Progenitor cell of endocrine pancreas (in vitro differentiated cells): ENCODE results near the gene CPED1. TPM values are rescaled to one million over a fixed set of nuclear protein-coding genes. Genes with fewer than 3 reads are reported as not detected.
"Not testable (repeated sequence)": the region's sequence is repeated elsewhere in the genome, so short reads cannot be mapped to it uniquely, and the experiment has no call there.

Experiments
- DNase-seq: peaks from one replicate; pipeline ENCODE4 v3.0.0; 2021; ENCODE audit warnings: low spot score; ENCODE audit not compliant: unreplicated experiment
- H3K27ac Mint-ChIP-seq: 2 replicates; pipeline ENCODE4 v1.8.0; 2021; ENCODE audit warnings: mild to moderate bottlenecking, moderate library complexity, mixed read lengths
- H3K27me3 Mint-ChIP-seq: 2 replicates; pipeline ENCODE4 v1.8.0; 2021; ENCODE audit warnings: mixed read lengths
- H3K36me3 Mint-ChIP-seq: 2 replicates; pipeline ENCODE4 v1.8.0; 2022; ENCODE audit warnings: mixed read lengths; ENCODE audit not compliant: insufficient read depth
- H3K4me1 Mint-ChIP-seq: 2 replicates; pipeline ENCODE4 v1.8.0; 2021; ENCODE audit warnings: low read depth, mixed read lengths
- H3K4me3 Mint-ChIP-seq: 2 replicates; pipeline ENCODE4 v1.8.0; 2021; ENCODE audit warnings: low read depth, mild to moderate bottlenecking, moderate library complexity, mixed read lengths
- H3K9me3 Mint-ChIP-seq: 2 replicates; pipeline ENCODE4 v1.8.0; 2021; ENCODE audit warnings: low read depth, mixed read lengths
- total RNA-seq: library from RNA; stranded (reverse); gene quantifications from 2 replicates; pipeline ENCODE4 v1.2.1, GENCODE V29; 2021
- TF ChIP-seq, protein P1 (sequence below): fragments of 200-600 bp; sonication (generic); IDR thresholded peaks from one replicate; pipeline ENCODE4 v1.5.0; 2021; ENCODE audit warnings: antibody characterized with exemption, mild to moderate bottlenecking; ENCODE audit not compliant: unreplicated experiment

The CPED1 gene
- total RNA-seq, 1 donor from 2014 or later = 1.1 TPM

DNA sequence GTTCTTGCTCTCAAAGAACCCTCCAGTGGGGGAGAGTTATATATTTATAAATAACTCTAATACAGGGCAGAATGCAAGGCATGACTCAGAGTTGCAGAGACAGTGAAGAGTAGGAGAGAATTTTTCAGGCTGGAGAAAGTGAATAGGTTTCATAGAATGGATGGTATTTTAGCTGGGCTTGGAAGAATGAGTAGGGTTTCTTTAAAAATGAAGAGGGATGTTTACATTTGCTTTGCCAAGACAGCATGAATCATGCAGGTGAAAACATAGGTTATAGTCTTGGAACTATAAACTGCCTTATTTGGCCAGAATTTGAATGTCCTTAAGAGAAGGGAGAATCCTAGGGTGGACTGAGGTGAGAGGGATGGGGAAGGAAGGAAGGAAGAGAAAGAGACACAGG lies 124.8 kb downstream of the CPED1 start:
- Mint-ChIP-seq H3K27ac (no peak overlapping the region), H3K9me3 (no peaks in the 10 kb centered on the region), H3K36me3 (no peaks in the 10 kb centered on the region), H3K4me1 (no peaks in the 10 kb centered on the region), H3K4me3 (no peak overlapping the region), H3K27me3 (no peaks in the 10 kb centered on the region)
- TF ChIP-seq, protein P1, sequence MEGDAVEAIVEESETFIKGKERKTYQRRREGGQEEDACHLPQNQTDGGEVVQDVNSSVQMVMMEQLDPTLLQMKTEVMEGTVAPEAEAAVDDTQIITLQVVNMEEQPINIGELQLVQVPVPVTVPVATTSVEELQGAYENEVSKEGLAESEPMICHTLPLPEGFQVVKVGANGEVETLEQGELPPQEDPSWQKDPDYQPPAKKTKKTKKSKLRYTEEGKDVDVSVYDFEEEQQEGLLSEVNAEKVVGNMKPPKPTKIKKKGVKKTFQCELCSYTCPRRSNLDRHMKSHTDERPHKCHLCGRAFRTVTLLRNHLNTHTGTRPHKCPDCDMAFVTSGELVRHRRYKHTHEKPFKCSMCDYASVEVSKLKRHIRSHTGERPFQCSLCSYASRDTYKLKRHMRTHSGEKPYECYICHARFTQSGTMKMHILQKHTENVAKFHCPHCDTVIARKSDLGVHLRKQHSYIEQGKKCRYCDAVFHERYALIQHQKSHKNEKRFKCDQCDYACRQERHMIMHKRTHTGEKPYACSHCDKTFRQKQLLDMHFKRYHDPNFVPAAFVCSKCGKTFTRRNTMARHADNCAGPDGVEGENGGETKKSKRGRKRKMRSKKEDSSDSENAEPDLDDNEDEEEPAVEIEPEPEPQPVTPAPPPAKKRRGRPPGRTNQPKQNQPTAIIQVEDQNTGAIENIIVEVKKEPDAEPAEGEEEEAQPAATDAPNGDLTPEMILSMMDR = no peak
- DNase-seq = no peak

DNA sequence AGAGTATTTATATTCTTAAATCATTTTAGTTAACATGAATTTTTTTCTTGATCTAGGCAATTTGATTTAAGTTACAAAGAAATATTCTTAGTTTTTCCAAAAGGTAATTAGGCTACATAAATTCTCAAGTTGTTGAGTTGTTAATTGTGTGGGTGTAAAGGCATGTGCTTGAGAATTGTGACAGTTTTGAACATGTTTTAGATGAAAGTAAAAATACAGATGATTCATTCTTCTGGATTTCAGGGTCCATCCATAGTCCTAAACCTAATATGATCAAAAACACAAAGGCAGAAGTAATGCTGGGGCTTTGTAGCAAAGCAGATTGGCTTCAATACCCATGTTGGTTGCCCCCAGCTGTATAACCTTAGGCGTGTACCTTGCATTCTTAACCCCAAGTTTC lies 127.9 kb downstream of the CPED1 start:
- H3K27ac Mint-ChIP-seq = no peak overlapping the region
- no peak overlapping the region for H3K4me3 Mint-ChIP-seq
- H3K4me1 Mint-ChIP-seq = no peaks in the 10 kb centered on the region
- H3K36me3 Mint-ChIP-seq = no peaks in the 10 kb centered on the region
- no peaks in the 10 kb centered on the region for H3K27me3 Mint-ChIP-seq
- H3K9me3 Mint-ChIP-seq = peaks cover 3% of the 10 kb centered on the region
- TF ChIP-seq, protein P1 = no peak
- DNase-seq = no peak

DNA sequence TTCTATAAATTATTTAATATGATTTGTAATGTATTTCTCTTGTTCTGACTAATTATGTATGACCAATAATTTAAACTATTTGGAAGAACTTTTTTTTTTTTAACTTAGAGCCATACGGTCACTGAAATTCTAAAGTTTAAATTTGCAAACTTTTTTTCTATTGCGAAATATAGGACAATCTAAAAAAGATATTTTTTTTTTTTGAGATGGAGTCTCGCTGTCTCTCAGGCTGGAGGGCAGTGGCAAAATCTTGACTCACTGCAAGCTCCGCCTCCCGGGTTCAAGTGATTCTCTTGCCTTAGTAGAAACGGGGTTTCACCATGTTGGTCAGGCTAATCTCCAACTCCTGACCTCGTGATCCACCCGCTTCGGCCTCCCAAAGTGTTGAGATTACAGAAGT lies 130.5 kb downstream of the CPED1 start:
- H3K9me3 Mint-ChIP-seq = peaks cover 3% of the 10 kb centered on the region
- no peak overlapping the region for H3K27ac Mint-ChIP-seq
- no peak overlapping the region for H3K4me3 Mint-ChIP-seq
- no peaks in the 10 kb centered on the region for H3K27me3 Mint-ChIP-seq
- H3K4me1 Mint-ChIP-seq = no peaks in the 10 kb centered on the region
- H3K36me3 Mint-ChIP-seq = no peaks in the 10 kb centered on the region
- TF ChIP-seq, protein P1 = no peak
- DNase-seq = no peak

DNA sequence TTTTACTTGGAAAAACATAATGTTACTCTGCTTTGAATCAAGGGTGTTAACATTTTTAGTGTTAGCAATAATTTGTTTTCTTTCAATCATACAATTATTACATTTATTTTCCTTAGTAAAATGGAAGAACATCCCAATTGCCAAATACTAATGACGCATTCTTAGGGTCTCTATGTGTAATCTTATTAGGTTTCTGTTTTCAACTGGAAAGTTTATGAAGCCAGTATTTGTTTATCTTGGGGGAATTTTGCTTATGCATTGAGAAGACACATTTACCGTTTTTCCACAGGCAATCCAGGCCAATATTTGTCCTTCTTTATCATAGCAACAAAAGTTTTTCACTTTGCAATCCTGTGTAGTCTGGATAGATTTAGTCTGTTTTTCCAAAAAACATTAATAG lies 134.5 kb downstream of the CPED1 start:
- no peak for DNase-seq
- H3K27ac Mint-ChIP-seq = no peak overlapping the region
- TF ChIP-seq, protein P1 = no peak
- no peaks in the 10 kb centered on the region for H3K27me3 Mint-ChIP-seq
- no peaks in the 10 kb centered on the region for H3K36me3 Mint-ChIP-seq
- H3K4me3 Mint-ChIP-seq = no peak overlapping the region
- no peaks in the 10 kb centered on the region for H3K4me1 Mint-ChIP-seq
- H3K9me3 Mint-ChIP-seq = peaks cover 3% of the 10 kb centered on the region

DNA sequence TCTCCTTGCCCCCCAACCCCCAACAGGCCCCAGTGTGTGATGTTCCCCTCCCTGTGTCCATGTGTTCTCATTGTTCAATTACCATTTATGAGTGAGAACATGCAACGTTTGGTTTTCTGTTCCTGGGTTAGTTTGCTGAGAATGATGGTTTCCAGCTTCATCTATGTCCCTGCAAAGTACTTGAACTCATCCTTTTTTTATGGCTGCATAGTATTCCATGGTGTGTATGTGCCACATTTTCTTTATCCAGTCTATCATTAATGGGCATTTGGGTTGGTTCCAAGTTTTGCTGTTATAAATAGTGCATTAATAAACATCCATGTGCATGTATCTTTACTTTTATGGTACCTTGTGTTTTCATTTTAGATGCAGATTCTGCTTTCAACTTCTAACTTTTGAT lies 136.9 kb downstream of the CPED1 start:
- not testable (repeated sequence) for H3K4me1 Mint-ChIP-seq, H3K9me3 Mint-ChIP-seq, H3K4me3 Mint-ChIP-seq, H3K27me3 Mint-ChIP-seq, H3K36me3 Mint-ChIP-seq, H3K27ac Mint-ChIP-seq, DNase-seq

DNA sequence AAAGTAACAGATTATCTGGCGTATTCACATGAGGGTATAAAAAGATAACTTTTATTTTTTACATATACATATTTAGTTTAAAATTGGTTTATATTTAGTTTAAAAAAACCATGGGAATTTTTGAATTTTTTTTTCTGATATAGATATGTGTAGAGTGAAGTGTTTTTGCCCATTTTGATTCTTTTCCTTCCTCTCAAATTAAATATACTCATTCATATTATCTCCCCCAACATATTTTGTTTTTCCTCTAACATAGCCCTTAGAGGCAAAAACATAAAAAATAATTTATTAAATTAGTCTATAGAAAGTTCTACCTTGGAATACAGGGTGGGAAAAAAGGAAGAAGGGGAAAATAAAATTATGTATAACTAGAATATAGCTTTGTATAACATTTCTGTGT lies 137.7 kb downstream of the CPED1 start:
- no peaks in the 10 kb centered on the region for H3K4me1 Mint-ChIP-seq
- TF ChIP-seq, protein P1 = no peak

More for the DNA sequence above, 137.7 kb downstream of the CPED1 start:
- Mint-ChIP-seq H3K27ac (no peak overlapping the region), H3K9me3 (no peaks in the 10 kb centered on the region), H3K27me3 (no peaks in the 10 kb centered on the region), H3K4me3 (no peak overlapping the region), H3K36me3 (no peaks in the 10 kb centered on the region)
- no peak for DNase-seq
